Activated T-helper 2 cell treated with anti-CD3 and anti-CD28 coated beads, Interferon-gamma antibody, Interleukin-2, Interleukin-4, amounts not matched to agents 10 μg/mL and 5 μg/mL and 100 μg/mL, durations not matched to agents 14 hours and 24 hours and 36 hours (primary cell): ENCODE data around the gene ZNF367. TPM values are rescaled to one million over a fixed set of nuclear protein-coding genes. Genes with fewer than 3 reads are reported as not detected.
"Not testable (repeated sequence)": the region's sequence is repeated elsewhere in the genome, so short reads cannot be mapped to it uniquely, and the experiment has no call there.

Source experiments
- DNase-seq: peaks from one replicate; pipeline ENCODE4 v3.0.0; 2021; ENCODE audit warnings: low spot score
- H3K27ac Mint-ChIP-seq: one replicate; pipeline ENCODE4 v1.8.0; 2021; ENCODE audit warnings: mixed read lengths
- H3K27me3 Mint-ChIP-seq: one replicate; pipeline ENCODE4 v1.8.0; 2021; ENCODE audit warnings: low read depth, mixed read lengths
- H3K36me3 Mint-ChIP-seq: one replicate; pipeline ENCODE4 v1.8.0; 2021; ENCODE audit warnings: low read depth, mixed read lengths
- H3K4me1 Mint-ChIP-seq: one replicate; pipeline ENCODE4 v1.8.0; 2021; ENCODE audit warnings: low read depth, mixed read lengths
- H3K4me3 Mint-ChIP-seq: one replicate; pipeline ENCODE4 v1.8.0; 2021; ENCODE audit warnings: low read depth, mild to moderate bottlenecking, moderate library complexity, mixed read lengths
- H3K9me3 Mint-ChIP-seq: one replicate; pipeline ENCODE4 v1.8.0; 2021; ENCODE audit warnings: mixed read lengths
- intact Hi-C: fragments of 100-400 bp; cut with micrococcal nuclease; formaldehyde crosslinking; loops from one replicate; pipeline ENCODE4 v1.15.1; 2023
- total RNA-seq: library from RNA; stranded (reverse); gene quantifications from 2 replicates; pipeline ENCODE4 v1.2.3, GENCODE V29; 2022

The ZNF367 gene
- total RNA-seq, 1 donor from 2014 or later, result 19.6 TPM

DNA sequence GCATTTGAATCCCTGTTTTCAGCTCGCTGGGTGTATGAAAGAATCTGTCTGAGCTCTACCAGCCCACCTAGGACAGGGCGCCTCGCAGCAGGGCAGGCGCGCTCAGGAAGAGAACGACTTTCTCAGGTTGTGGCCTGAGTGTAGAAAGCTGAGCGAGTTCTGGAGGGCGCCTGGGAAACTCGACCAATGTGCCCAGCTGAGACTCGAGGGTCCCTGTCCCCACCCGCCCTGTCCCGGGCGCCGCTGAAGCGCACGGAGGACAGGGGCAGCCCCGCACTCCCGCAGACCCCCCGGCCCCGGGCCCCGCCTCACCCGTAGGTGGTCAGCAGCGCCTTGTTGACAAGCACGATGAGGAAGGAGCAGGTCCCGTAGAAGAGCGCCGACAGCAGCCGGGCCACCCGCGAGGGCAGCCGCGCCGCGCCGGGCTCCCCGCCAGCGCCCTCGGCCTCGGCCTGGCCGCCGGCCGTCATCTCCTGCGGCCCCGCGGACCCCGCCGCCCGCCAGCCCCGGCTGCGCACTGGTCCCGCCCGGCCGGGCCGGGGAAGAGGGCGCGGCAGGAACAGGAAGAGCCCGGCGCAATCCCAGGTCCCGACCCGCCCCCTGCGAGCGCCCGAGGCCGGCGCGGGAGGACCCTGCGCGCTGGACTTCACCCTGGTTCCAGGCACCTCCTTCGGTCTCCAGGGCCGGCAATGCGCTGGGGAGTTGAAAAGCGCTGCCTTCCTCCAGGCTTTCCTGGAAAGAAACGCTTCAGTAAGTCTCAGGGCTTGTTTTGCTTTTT is 34.8 kb downstream of the ZNF367 start, which contains the start of gene SLC35D2:
SLC35D2 (minus strand) TSS at position 547 of the 778 bp plus-strand sequence; CDS start at position 470, 77 bp downstream.
- intact Hi-C loops, result loop anchor here (5.0 kb wide), 1 partner anchor 34 kb away; the partner anchor contains the start of gene ZNF367
- H3K27ac Mint-ChIP-seq, result no peak within 1 kb of the TSS

DNA sequence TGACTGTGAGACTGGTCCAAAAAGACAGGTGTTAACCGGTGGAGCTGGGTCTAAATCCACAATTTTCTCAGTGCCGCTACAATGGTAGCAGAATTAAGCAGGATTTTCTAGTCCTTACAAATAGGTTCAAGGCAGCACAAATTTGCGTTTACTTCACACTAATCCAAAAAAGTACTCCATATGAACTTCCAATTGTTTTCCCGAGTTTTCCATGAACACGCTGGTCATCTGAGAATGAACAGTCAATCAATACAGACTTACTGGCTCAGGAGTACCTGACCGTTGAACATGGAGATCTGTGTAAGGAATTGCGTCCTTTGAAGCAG is 35.4 kb downstream of the ZNF367 start:
- Mint-ChIP-seq H3K27me3 (no peaks in the 10 kb centered on the region), H3K9me3 (no peaks in the 10 kb centered on the region), H3K36me3 (peaks cover 47% of the 10 kb centered on the region), H3K27ac (no peak overlapping the region), H3K4me3 (peak overlapping the region; percentile 63), H3K4me1 (peaks cover 14% of the 10 kb centered on the region)
- no peak for DNase-seq
- intact Hi-C loops, result loop anchor here (5.0 kb wide), 1 partner anchor 34 kb away; the partner anchor contains the start of gene ZNF367

More for the DNA sequence above, 34.8 kb downstream of the ZNF367 start, which contains the start of gene SLC35D2:
- peak within 1 kb of the TSS; percentile 76 for H3K4me3 Mint-ChIP-seq
- H3K27me3 Mint-ChIP-seq, result no peaks in the 10 kb centered on the region
- no peaks in the 10 kb centered on the region for H3K9me3 Mint-ChIP-seq
- no peak for DNase-seq
- H3K4me1 Mint-ChIP-seq, result peaks cover 14% of the 10 kb centered on the region
- peaks cover 52% of the 10 kb centered on the region for H3K36me3 Mint-ChIP-seq

DNA sequence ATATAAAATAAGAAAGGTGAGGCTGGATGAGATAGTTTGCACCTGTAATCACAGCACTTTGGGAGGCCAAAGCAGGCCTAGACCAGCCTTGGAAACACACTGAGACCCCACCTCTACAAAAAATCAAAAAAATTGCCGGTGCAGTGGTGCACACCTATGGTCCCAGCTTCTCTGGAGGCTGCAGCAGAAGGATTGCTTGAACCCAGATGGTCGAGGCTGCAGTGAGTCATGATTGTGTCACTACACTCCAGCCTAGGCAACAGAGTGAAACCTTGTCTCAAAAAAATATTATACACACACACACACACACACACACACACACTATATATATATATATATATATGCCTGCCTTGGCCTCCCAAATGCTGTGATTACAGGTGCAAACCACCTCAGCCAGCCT is 36.0 kb downstream of the ZNF367 start:
- DNase-seq, result no peak
- Mint-ChIP-seq H3K4me3 (no peak overlapping the region), H3K9me3 (no peaks in the 10 kb centered on the region), H3K27me3 (no peaks in the 10 kb centered on the region), H3K4me1 (peaks cover 14% of the 10 kb centered on the region), H3K27ac (no peak overlapping the region), H3K36me3 (peaks cover 40% of the 10 kb centered on the region)
- intact Hi-C loops, result loop anchor here (5.0 kb wide), 1 partner anchor 35 kb away; the partner anchor contains the start of gene ZNF367

- Mint-ChIP-seq H3K4me3 (no peak overlapping the region), H3K27me3 (no peaks in the 10 kb centered on the region), H3K36me3 (peaks cover 36% of the 10 kb centered on the region), H3K9me3 (no peaks in the 10 kb centered on the region), H3K4me1 (peaks cover 13% of the 10 kb centered on the region), H3K27ac (no peak overlapping the region)
- intact Hi-C loops, result loop anchor here (5.0 kb wide), 1 partner anchor 36 kb away; the partner anchor contains the start of gene ZNF367
- no peak for DNase-seq
These were observed 36.5 kb downstream of the ZNF367 start for GRCh38 chr9:96381696-96382095.

DNA sequence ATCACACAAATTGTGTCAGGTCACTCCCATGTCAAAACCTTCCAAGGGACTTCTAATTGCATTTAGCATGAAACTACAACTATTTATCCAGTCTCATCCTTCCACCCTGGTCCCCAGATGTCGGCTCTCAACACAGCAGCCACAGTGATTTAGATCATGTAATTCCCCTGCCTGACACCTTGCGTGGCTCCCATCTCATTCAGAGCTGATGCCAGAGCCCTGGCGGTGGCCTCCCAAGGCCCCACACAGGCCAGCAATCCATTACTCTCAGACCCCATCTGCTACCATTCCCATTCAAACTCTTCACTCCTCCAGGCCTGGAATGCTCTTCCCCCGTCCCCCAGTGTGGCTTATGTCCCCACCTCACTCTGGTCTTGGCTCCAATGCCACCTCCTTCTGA is 37.0 kb downstream of the ZNF367 start:
- peaks cover 31% of the 10 kb centered on the region for H3K36me3 Mint-ChIP-seq
- no peak overlapping the region for H3K4me3 Mint-ChIP-seq
- H3K27me3 Mint-ChIP-seq, result no peaks in the 10 kb centered on the region
- no peak for DNase-seq
- peaks cover 11% of the 10 kb centered on the region for H3K4me1 Mint-ChIP-seq
- intact Hi-C loops, result loop anchor here (5.0 kb wide), 1 partner anchor 36 kb away; the partner anchor contains the start of gene ZNF367
- H3K27ac Mint-ChIP-seq, result no peak overlapping the region
- H3K9me3 Mint-ChIP-seq, result no peaks in the 10 kb centered on the region

- intact Hi-C loops, result no loop called here
- DNase-seq, result no peak
- H3K9me3 Mint-ChIP-seq, result no peaks in the 10 kb centered on the region
- no peak overlapping the region for H3K27ac Mint-ChIP-seq
- no peak overlapping the region for H3K4me3 Mint-ChIP-seq
- H3K27me3 Mint-ChIP-seq, result no peaks in the 10 kb centered on the region
- peaks cover 11% of the 10 kb centered on the region for H3K4me1 Mint-ChIP-seq
- H3K36me3 Mint-ChIP-seq, result peaks cover 22% of the 10 kb centered on the region
These were observed 38.7 kb downstream of the ZNF367 start for GRCh38 chr9:96379461-96379860.

DNA sequence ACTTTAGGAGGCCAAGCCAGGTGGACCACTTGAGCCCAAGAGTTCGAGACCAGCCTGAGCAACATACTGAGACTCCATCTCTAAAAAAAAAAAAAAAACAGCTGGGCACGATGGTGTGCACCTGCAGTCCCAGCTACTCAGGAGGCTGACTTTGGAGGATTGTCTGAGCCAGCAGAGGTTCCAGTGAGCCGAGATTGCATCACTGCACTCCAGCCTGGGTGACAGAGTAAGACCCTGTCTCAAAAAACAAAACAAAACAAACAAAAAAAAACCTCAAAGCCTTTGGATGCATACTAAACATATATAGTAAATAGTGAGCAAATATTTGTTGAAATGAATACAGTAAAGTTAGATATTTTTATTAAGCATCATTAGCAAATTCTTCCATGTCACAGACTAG is 40.0 kb downstream of the ZNF367 start:
- no peaks in the 10 kb centered on the region for H3K9me3 Mint-ChIP-seq

DNA sequence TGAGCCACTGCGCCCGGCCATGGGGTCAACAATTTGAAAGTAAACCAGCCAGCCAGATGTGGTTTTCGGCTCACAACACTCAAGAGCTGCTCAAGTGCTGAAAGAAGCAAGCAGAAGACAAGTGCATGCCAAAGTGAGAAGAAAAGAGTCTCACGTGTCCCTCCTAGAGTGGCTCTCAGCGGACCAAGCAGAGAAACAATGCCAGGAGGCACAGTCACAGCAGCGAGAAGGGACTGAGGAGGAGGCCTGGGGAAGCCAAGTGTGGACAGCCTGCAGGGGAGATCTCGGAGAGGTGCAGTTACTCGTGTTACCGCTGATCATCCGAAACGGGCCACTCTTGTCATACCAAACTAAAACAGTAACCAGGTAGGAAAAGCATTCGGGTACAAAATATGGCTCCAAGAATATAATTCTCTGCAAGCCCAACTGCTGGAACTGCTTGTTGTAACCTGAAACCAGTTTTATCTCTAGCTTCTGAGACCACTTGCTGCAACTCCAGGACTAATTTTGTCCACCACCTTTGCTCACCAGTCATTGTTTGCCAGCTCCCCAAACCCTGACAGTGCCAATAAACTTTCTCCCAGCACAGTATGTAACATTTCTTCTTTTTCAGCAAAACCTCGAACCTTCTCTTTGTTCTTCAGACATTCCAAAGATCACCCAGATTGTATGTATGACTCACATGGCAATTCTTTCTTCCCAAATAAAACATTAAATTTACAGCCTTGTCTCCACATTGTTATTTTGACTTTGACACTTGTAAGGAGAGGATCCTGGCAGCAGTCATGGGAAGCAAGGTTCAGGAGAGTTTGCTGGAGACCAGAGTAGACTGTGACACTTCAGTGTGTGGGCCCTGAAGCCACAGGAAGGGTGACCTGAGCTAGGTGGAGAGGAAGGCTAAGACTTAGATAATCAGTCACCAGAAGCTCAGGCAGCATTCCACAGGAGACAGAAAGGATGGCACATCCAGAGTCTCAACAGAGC is 41.0 kb downstream of the ZNF367 start:
- no peaks in the 10 kb centered on the region for H3K9me3 Mint-ChIP-seq
- no peak overlapping the region for H3K4me3 Mint-ChIP-seq
- no peak overlapping the region for H3K27ac Mint-ChIP-seq
- DNase-seq, result no peak
- H3K36me3 Mint-ChIP-seq, result peaks cover 9% of the 10 kb centered on the region
- intact Hi-C loops, result no loop called here
- peaks cover 4% of the 10 kb centered on the region for H3K4me1 Mint-ChIP-seq
- no peaks in the 10 kb centered on the region for H3K27me3 Mint-ChIP-seq

More for the DNA sequence above, 40.0 kb downstream of the ZNF367 start:
- no peak overlapping the region for H3K27ac Mint-ChIP-seq
- intact Hi-C loops, result no loop called here
- H3K4me1 Mint-ChIP-seq, result peaks cover 4% of the 10 kb centered on the region
- no peak for DNase-seq
- no peak overlapping the region for H3K4me3 Mint-ChIP-seq
- no peaks in the 10 kb centered on the region for H3K27me3 Mint-ChIP-seq
- H3K36me3 Mint-ChIP-seq, result peaks cover 14% of the 10 kb centered on the region

DNA sequence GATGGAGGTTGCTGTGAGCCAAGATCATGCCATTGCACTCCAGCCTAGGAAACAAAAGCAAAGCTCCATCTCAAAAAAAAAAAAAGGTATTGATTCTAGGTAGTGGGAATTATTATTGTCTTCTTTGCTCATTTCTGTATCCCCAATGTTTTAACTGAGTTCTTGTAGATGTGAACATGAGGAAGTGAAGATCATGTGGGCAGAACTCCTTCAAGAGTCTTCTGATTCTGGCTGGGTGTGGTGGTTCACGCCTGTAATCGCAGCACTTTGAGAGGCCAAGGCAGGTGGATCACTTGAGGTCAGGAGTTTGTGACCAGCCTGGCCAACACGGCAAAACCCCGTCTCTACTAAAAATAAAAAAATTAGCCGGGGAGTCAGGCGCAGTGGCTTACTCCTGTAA is 42.7 kb downstream of the ZNF367 start:
- H3K4me3 Mint-ChIP-seq, intact Hi-C loops, H3K27me3 Mint-ChIP-seq, DNase-seq, H3K9me3 Mint-ChIP-seq, H3K27ac Mint-ChIP-seq, H3K36me3 Mint-ChIP-seq, H3K4me1 Mint-ChIP-seq: not testable (repeated sequence)

DNA sequence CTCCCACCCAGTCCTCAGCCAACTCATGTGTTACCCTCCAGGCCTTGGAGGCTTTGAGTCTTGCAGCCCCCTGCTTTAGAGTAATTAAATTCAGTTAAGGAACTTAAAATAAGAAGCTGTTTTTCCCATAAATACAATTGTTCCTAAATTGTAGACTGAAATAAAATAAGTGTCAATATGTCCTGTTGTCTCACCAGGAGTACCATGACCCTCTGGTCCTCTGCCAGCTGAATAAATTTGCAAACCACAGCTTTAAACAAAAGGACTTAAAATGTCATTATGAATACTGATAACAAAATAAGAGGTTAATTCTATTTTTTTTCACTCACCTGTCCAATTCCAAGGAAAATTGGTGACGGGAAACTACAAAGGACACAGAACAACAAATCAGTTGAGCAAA is 50.2 kb downstream of the ZNF367 start:
- DNase-seq, result no peak
- intact Hi-C loops, result no loop called here
- no peak overlapping the region for H3K27ac Mint-ChIP-seq
- H3K27me3 Mint-ChIP-seq, result no peaks in the 10 kb centered on the region
- no peak overlapping the region for H3K4me3 Mint-ChIP-seq
- H3K9me3 Mint-ChIP-seq, result no peaks in the 10 kb centered on the region
- H3K4me1 Mint-ChIP-seq, result no peaks in the 10 kb centered on the region
- H3K36me3 Mint-ChIP-seq, result no peaks in the 10 kb centered on the region

DNA sequence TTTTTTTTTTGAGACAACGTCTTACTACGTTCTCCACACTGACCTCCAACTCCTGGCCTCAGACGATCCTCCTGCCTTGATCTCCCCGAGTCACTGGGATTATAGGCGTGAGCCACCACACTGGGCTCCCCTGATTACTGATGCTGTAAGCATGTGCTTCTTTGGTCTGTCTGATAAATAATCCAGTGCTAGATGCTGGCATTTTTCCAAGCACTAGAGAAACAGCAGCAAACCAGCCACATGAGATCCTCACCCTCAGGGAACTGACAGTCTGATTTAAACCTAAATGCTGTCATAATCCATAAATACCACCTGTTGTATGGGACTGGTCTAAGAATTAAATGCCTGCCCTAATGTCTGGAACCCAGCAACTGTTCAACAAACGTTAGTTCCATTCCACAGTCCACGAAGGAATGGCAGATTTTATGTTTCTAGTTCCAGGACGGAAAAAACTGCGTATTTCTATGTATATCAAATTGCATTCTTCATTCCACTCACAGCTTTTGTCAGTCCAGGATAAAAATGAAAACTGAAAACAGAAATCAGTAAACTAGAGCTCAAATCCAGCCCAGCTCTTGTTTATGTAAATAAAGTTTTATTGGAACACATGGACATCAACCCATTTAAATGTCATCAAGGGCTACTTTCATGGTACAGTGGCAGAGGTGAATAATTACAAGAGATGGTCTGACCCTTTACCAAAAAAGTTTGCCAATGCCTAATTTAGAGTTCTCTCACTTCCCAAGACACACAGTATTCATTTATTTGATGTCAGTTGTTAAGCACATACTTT is 54.8 kb downstream of the ZNF367 start:
- no peak for DNase-seq
- intact Hi-C loops, result no loop called here
- H3K27me3 Mint-ChIP-seq, result no peaks in the 10 kb centered on the region
- no peak overlapping the region for H3K27ac Mint-ChIP-seq
- no peaks in the 10 kb centered on the region for H3K9me3 Mint-ChIP-seq
- H3K4me3 Mint-ChIP-seq, result no peak overlapping the region
- H3K4me1 Mint-ChIP-seq, result no peaks in the 10 kb centered on the region
- no peaks in the 10 kb centered on the region for H3K36me3 Mint-ChIP-seq

GRCh38 chr9:96362119-96362518 is 56.1 kb downstream of the ZNF367 start:
- H3K9me3 Mint-ChIP-seq, H3K27me3 Mint-ChIP-seq, H3K4me3 Mint-ChIP-seq, intact Hi-C loops, H3K27ac Mint-ChIP-seq, H3K36me3 Mint-ChIP-seq, DNase-seq, H3K4me1 Mint-ChIP-seq: not testable (repeated sequence)
